Calu3 (cell line): ENCODE data around the gene FSD1. TPM values are rescaled to one million over a fixed set of nuclear protein-coding genes. Genes with fewer than 3 reads are reported as not detected.
"Not testable (repeated sequence)": the region's sequence is repeated elsewhere in the genome, so short reads cannot be mapped to it uniquely, and the experiment has no call there.

Experiments
- BruUV-seq: library from RNA; stranded (reverse); fragments of 400-500 nt; replicated peaks from 2 replicates; lab custom pipeline; 2021; lab: Mats Ljungman, UMichigan
- CTCF ChIA-PET: fragments of 300-600 bp; sonication (Branson Sonifier 250); formaldehyde crosslinking; loops from one replicate; lab custom pipeline; 2022; ENCODE audit warnings: antibody characterized with exemption; lab: Charles Lee
- DNase-seq: peaks from one replicate; pipeline ENCODE4 v3.0.0; 2022
- H3K27ac Mint-ChIP-seq: one replicate; pipeline ENCODE4 v1.8.0; 2022; ENCODE audit warnings: mixed read lengths; ENCODE audit not compliant: unreplicated experiment
- H3K27me3 Mint-ChIP-seq: one replicate; pipeline ENCODE4 v1.8.0; 2022; ENCODE audit warnings: mixed read lengths; ENCODE audit not compliant: unreplicated experiment
- H3K36me3 Mint-ChIP-seq: one replicate; pipeline ENCODE4 v1.8.0; 2022; ENCODE audit warnings: mild to moderate bottlenecking, moderate library complexity, mixed read lengths; ENCODE audit not compliant: insufficient read depth, unreplicated experiment
- H3K4me1 Mint-ChIP-seq: one replicate; pipeline ENCODE4 v1.8.0; 2022; ENCODE audit warnings: mild to moderate bottlenecking, low read depth, mixed read lengths; ENCODE audit not compliant: unreplicated experiment
- H3K4me3 Mint-ChIP-seq: one replicate; pipeline ENCODE4 v1.8.0; 2022; ENCODE audit warnings: mild to moderate bottlenecking, low read depth, moderate library complexity, mixed read lengths; ENCODE audit not compliant: unreplicated experiment
- H3K9me3 Mint-ChIP-seq: one replicate; pipeline ENCODE4 v1.8.0; 2022; ENCODE audit warnings: low read depth, mixed read lengths; ENCODE audit not compliant: unreplicated experiment
- intact Hi-C: fragments of 100-400 bp; cut with micrococcal nuclease; formaldehyde crosslinking; loops from one replicate; pipeline ENCODE4 v1.10.0; 2022; ENCODE audit not compliant: unreplicated experiment
- total RNA-seq: library from RNA; stranded (reverse); gene quantifications from 2 replicates; pipeline ENCODE4 v1.2.3, GENCODE V29; 2022
- TF ChIP-seq, protein P1 (sequence below): fragments of 200-600 bp; IDR thresholded peaks from one replicate; pipeline ENCODE4 v1.8.0; 2022; ENCODE audit warnings: antibody characterized with exemption; ENCODE audit not compliant: unreplicated experiment

Gene FSD1
- total RNA-seq, 1 experiment from 2014 or later = 1.2 TPM

DNA sequence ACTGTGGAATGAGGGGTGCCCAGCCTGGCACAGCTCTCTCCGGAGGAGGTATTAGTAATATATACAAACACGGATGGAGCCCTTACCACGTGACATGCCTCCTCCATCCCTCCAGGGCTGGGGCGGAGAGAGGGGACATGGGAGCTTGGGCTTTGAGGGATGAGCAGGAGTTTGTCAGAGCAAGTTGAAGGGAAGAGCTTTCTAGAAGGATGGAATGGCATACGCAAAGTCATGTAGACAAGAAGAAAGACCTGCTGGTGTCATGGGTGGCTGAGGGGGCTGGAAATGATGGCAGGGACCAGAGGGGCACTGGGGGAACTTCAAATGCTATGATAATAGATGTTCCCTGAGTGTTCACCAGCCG is 41.6 kb downstream of the FSD1 start:
- peaks cover 8% of the 10 kb centered on the region for H3K4me1 Mint-ChIP-seq
- no peak overlapping the region for H3K4me3 Mint-ChIP-seq
- H3K36me3 Mint-ChIP-seq = peaks cover 31% of the 10 kb centered on the region
- peak overlapping the region; percentile 40 for H3K27ac Mint-ChIP-seq
- no peak for DNase-seq
- no peaks in the 10 kb centered on the region for H3K27me3 Mint-ChIP-seq
- CTCF ChIA-PET = no interaction called here
- no TSS peak for BruUV-seq
- no peaks in the 10 kb centered on the region for H3K9me3 Mint-ChIP-seq
- TF ChIP-seq, protein P1, sequence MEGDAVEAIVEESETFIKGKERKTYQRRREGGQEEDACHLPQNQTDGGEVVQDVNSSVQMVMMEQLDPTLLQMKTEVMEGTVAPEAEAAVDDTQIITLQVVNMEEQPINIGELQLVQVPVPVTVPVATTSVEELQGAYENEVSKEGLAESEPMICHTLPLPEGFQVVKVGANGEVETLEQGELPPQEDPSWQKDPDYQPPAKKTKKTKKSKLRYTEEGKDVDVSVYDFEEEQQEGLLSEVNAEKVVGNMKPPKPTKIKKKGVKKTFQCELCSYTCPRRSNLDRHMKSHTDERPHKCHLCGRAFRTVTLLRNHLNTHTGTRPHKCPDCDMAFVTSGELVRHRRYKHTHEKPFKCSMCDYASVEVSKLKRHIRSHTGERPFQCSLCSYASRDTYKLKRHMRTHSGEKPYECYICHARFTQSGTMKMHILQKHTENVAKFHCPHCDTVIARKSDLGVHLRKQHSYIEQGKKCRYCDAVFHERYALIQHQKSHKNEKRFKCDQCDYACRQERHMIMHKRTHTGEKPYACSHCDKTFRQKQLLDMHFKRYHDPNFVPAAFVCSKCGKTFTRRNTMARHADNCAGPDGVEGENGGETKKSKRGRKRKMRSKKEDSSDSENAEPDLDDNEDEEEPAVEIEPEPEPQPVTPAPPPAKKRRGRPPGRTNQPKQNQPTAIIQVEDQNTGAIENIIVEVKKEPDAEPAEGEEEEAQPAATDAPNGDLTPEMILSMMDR = no peak
- intact Hi-C loops = no loop called here

DNA sequence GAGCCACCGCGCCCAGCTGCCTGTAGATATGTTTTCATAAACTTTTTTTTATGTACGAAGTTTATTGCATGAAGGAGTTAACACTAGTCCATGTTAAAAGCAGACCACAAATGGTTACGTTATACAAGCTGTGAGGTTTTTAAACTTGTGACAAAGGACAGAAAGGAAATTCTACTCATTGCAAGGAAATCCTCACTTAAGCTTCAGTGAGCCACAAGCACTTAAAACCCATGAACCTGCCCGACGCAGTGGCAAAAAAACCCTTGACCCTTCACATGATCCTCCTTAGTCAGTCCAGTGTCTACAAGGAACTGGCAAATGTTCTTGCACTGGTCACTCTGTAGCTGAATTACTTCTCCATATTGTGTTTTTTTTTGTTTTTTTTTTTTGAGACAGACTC is 43.1 kb downstream of the FSD1 start:
- TF ChIP-seq, protein P1 = no peak
- DNase-seq = no peak
- H3K9me3 Mint-ChIP-seq = no peaks in the 10 kb centered on the region
- H3K36me3 Mint-ChIP-seq = peaks cover 20% of the 10 kb centered on the region
- H3K4me3 Mint-ChIP-seq = no peak overlapping the region
- no TSS peak for BruUV-seq
- no peaks in the 10 kb centered on the region for H3K4me1 Mint-ChIP-seq
- intact Hi-C loops = no loop called here
- H3K27me3 Mint-ChIP-seq = no peaks in the 10 kb centered on the region
- CTCF ChIA-PET = no interaction called here
- H3K27ac Mint-ChIP-seq = no peak overlapping the region

DNA sequence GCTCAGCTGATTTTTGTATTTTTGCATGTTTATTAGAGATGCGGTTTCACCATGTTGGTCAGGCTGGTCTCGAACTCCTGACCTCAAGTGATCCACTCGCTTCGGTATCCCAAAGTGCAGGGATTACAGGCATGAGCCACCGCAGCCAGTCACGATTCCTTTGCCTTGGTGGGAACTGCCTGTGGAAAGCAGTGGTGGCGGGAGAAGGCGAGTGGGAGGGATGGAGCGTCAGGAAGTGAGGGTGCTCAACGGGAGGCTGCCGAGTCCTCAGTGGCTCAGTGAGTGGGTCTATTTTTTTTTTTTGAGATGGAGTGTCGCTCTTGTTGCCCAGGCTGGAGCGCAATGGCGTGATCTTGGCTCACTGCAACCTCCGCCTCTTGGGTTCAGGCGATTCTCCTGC is 44.8 kb downstream of the FSD1 start:
- H3K27ac Mint-ChIP-seq, H3K9me3 Mint-ChIP-seq, BruUV-seq, H3K36me3 Mint-ChIP-seq, DNase-seq, CTCF ChIA-PET, H3K4me1 Mint-ChIP-seq, H3K27me3 Mint-ChIP-seq, intact Hi-C loops, H3K4me3 Mint-ChIP-seq: not testable (repeated sequence)

DNA sequence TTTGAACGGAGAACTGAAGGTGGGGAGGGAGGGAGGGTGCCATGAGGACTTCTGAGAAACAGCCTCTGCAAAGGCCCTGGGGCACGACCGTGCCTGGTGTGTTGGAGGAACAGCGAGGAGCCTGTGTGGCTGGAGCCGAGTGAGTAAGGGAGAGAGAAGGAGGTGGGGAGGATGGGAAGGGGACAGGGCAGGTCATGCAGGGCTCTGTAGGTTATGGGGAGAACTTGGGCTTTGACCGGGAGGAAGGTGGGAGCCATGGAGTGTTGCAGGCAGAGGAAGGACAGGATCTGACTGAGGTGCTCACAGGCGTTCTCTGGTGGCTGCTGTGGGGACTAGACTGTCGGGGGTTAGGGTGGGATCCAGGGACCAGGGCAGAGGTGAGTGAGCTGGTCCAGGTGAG is 45.7 kb downstream of the FSD1 start:
- no peaks in the 10 kb centered on the region for H3K9me3 Mint-ChIP-seq
- BruUV-seq = no TSS peak
- H3K36me3 Mint-ChIP-seq = peaks cover 9% of the 10 kb centered on the region
- H3K4me1 Mint-ChIP-seq = no peaks in the 10 kb centered on the region
- DNase-seq = no peak
- H3K4me3 Mint-ChIP-seq = no peak overlapping the region
- CTCF ChIA-PET = no interaction called here
- TF ChIP-seq, protein P1 = no peak
- no peak overlapping the region for H3K27ac Mint-ChIP-seq
- no peaks in the 10 kb centered on the region for H3K27me3 Mint-ChIP-seq
- intact Hi-C loops = no loop called here

DNA sequence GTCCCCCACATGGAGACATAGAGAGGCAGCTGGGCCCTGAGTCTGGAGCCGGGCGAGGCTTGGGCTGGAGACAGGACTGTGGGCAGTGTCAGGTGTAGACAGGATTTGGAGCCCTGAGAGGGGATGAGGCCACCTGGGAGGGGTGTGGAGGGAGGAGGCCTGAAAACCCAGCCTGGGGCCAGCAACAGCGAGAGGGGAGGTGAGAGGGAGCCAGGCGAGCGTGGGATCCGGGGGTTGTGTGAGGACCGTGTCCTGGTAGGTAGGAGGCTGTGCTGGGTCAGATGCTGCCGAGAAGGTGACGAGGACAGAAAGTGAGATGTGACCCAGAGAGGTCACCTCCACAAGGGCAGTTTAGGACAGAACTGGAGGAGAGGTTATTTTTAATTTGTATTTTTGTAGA is 46.3 kb downstream of the FSD1 start:
- intact Hi-C loops = no loop called here
- TF ChIP-seq, protein P1 = no peak
- no peaks in the 10 kb centered on the region for H3K27me3 Mint-ChIP-seq
- peaks cover 9% of the 10 kb centered on the region for H3K36me3 Mint-ChIP-seq
- no peak for DNase-seq
- H3K4me3 Mint-ChIP-seq = no peak overlapping the region
- H3K4me1 Mint-ChIP-seq = no peaks in the 10 kb centered on the region
- no TSS peak for BruUV-seq
- no peak overlapping the region for H3K27ac Mint-ChIP-seq
- CTCF ChIA-PET = no interaction called here
- no peaks in the 10 kb centered on the region for H3K9me3 Mint-ChIP-seq
